ENCODE data around the gene RCSD1. TPM values are rescaled to one million over a fixed set of nuclear protein-coding genes. Genes with fewer than 3 reads are reported as not detected.

RCSD1 gene
- total and polyA plus RNA-seq, 8 donors, result 12.2 to 21.9 (median 21.3) TPM

- DNase-seq, result no peak
- ATAC-seq, result no peak
- no peak overlapping the region for H3K4me3 ChIP-seq
- peaks cover 0 to 90% of the 10 kb centered on the region in 2 donors for H3K36me3 ChIP-seq
- peaks cover 0 to 12% of the 10 kb centered on the region in 2 donors for H3K4me1 ChIP-seq
- TF ChIP-seq CTCF (IDR thresholded peaks at IDR 0.05), result no peak
- H3K27me3 ChIP-seq, result no peaks in the 10 kb centered on the region
- intact Hi-C loops (cut with DNase I), result no loop called here
- H3K27ac ChIP-seq, result no peak overlapping the region
- no peaks in the 10 kb centered on the region for H3K9me3 ChIP-seq
Measured at GRCh38 chr1:167698313-167698712, 68.3 kb downstream of the RCSD1 start.

- no peak overlapping the region for H3K27ac ChIP-seq
- ATAC-seq, result no peak
- no peak for DNase-seq
- TF ChIP-seq CTCF (IDR thresholded peaks at IDR 0.05), result no peak
- no peak overlapping the region for H3K4me3 ChIP-seq
- H3K4me1 ChIP-seq, result peaks cover 0 to 12% of the 10 kb centered on the region in 2 donors
- intact Hi-C loops (cut with DNase I), result no loop called here
- H3K9me3 ChIP-seq, result no peaks in the 10 kb centered on the region
- no peaks in the 10 kb centered on the region for H3K27me3 ChIP-seq
- H3K36me3 ChIP-seq, result peaks cover 0 to 87% of the 10 kb centered on the region in 2 donors
Measured at GRCh38 chr1:167701510-167701909, 71.5 kb downstream of the RCSD1 start.

GRCh38 chr1:167703557-167703956, 73.5 kb downstream of the RCSD1 start:
- peaks cover 0 to 67% of the 10 kb centered on the region in 2 donors for H3K36me3 ChIP-seq
- no peaks in the 10 kb centered on the region for H3K9me3 ChIP-seq
- H3K27ac ChIP-seq, result no peak overlapping the region
- no peak for ATAC-seq
- H3K4me1 ChIP-seq, result no peaks in the 10 kb centered on the region
- no peaks in the 10 kb centered on the region for H3K27me3 ChIP-seq
- TF ChIP-seq CTCF (IDR thresholded peaks at IDR 0.05), result no peak
- intact Hi-C loops (cut with DNase I), result no loop called here
- no peak overlapping the region for H3K4me3 ChIP-seq
- DNase-seq, result no peak

- intact Hi-C loops (cut with DNase I), result no loop called here
- no peak for ATAC-seq
- Histone ChIP-seq H3K27me3 (no peaks in the 10 kb centered on the region), H3K9me3 (no peaks in the 10 kb centered on the region), H3K4me1 (no peaks in the 10 kb centered on the region), H3K27ac (no peak overlapping the region), H3K4me3 (no peak overlapping the region), H3K36me3 (peaks cover 0 to 56% of the 10 kb centered on the region in 2 donors)
- TF ChIP-seq CTCF (IDR thresholded peaks at IDR 0.05), result no peak
- DNase-seq, result no peak
Measured at GRCh38 chr1:167704715-167705114, 74.7 kb downstream of the RCSD1 start.

- Histone ChIP-seq H3K4me3 (no peak overlapping the region), H3K36me3 (peaks cover 0 to 56% of the 10 kb centered on the region in 2 donors), H3K27ac (no peak overlapping the region), H3K27me3 (no peaks in the 10 kb centered on the region), H3K4me1 (no peaks in the 10 kb centered on the region), H3K9me3 (no peaks in the 10 kb centered on the region)
- DNase-seq (no peak), ATAC-seq (no peak)
- intact Hi-C loops (cut with DNase I), result no loop called here
- no peak for TF ChIP-seq CTCF (IDR thresholded peaks at IDR 0.05)
Measured at GRCh38 chr1:167705250-167705649, 75.2 kb downstream of the RCSD1 start.
